HepG2 (cell line): ENCODE results near the gene MPLKIP. TPM values are rescaled to one million over a fixed set of nuclear protein-coding genes. Genes with fewer than 3 reads are reported as not detected.
A peak's percentile ranks its signal among the peaks of the same experiment; 100 is the strongest.

ENCODE experiments used
- ATAC-seq: fragments of 200-7000 bp; cut with Tn5 transposase; 3 replicates; pipeline ENCODE4 v1.9.1; 2020; ENCODE audit warnings: mild to moderate bottlenecking, moderate library complexity
- BruUV-seq: library from RNA; stranded (reverse); fragments of 400-500 nt; replicated peaks from 2 replicates; lab custom pipeline; 2021; lab: Mats Ljungman, UMichigan
- CTCF ChIA-PET: fragments of 300-600 bp; formaldehyde crosslinking; extraction: SDS; loops from one replicate; lab custom pipeline; 2021; ENCODE audit warnings: low total read pairs, inconsistent platforms, low intra/inter-chr PET ratio; lab: Yijun Ruan, JAX
- POLR2A ChIA-PET: fragments of 350-600 bp; sonication (Branson Sonifier 250); formaldehyde crosslinking; loops from one replicate; lab custom pipeline; 2020; ENCODE audit warnings: antibody characterized with exemption, inconsistent platforms; lab: Yijun Ruan, JAX
- DNase-seq: peaks from one replicate; pipeline ENCODE4 v3.0.0-alpha.2; 2015; ENCODE audit warnings: low spot score
- FAIRE-seq: peaks from 3 replicates; lab custom pipeline; 2011; peaks lifted over from hg19 to GRCh38; lab: Jason Lieb, UNC
- H2AFZ ChIP-seq: one replicate; pipeline ENCODE4 v1.6.1; 2011; ENCODE audit warnings: low read length, inconsistent platforms
- H3K27ac ChIP-seq: fragments of 300-600 bp; 3 replicates; pipeline ENCODE4 v1.8.0; 2011; ENCODE audit warnings: mixed run types, mild to moderate bottlenecking, mixed read lengths, low read length, inconsistent platforms; ENCODE audit not compliant: insufficient read depth; ENCODE audit errors: extremely low read length
- H3K27me3 ChIP-seq, 2 experiments: fragments of 200-600 bp in 1 of 2; 2 replicates in 1 of 2; 3 replicates in 1 of 2; pipeline versions ENCODE4 v1.6.0 to v1.8.0; 2011; ENCODE audit warnings: low read length in 2 of 2, mild to moderate bottlenecking in 2 of 2, moderate library complexity in 2 of 2, inconsistent platforms in 1 of 2; ENCODE audit not compliant: insufficient read depth in 2 of 2, control insufficient read depth in 1 of 2
- H3K36me3 ChIP-seq, 2 experiments: fragments of 200-600 bp in 1 of 2; replicated peaks in 1 of 2; 2 replicates in 1 of 2; 3 replicates in 1 of 2; pipeline versions ENCODE4 v1.5.1 to v1.8.0; 2011; ENCODE audit warnings: low read length in 2 of 2, inconsistent platforms in 1 of 2; ENCODE audit not compliant: insufficient read depth in 2 of 2, control insufficient read depth in 1 of 2
- H3K4me1 ChIP-seq: 2 replicates; pipeline ENCODE4 v1.5.1; 2012; ENCODE audit warnings: low read length, inconsistent platforms; ENCODE audit not compliant: insufficient read depth
- H3K4me2 ChIP-seq: 2 replicates; pipeline ENCODE4 v1.6.0; 2011; ENCODE audit warnings: low read depth, low read length, inconsistent platforms
- H3K4me3 ChIP-seq, 3 experiments: fragments of 200-600 bp in 1 of 3; sonication (generic), shearing (Covaris generic) in 1 of 3; replicated peaks in 1 of 3; 2 replicates each; pipeline ENCODE4 v1.5.1; 2011 to 2016; ENCODE audit warnings: low read length in 3 of 3, inconsistent platforms in 2 of 3, low read depth in 2 of 3, mild to moderate bottlenecking in 2 of 3, control low read depth in 1 of 3, mixed read lengths in 1 of 3; ENCODE audit not compliant: insufficient read depth in 1 of 3
- H3K79me2 ChIP-seq: one replicate; pipeline ENCODE4 v1.6.1; 2011; ENCODE audit warnings: low read length, inconsistent platforms; ENCODE audit not compliant: insufficient read depth
- H3K9ac ChIP-seq: 2 replicates; pipeline ENCODE4 v1.6.0; 2011; ENCODE audit warnings: mild to moderate bottlenecking, low read depth, low read length, inconsistent platforms; ENCODE audit not compliant: insufficient read depth
- H3K9me3 ChIP-seq: 2 replicates; pipeline ENCODE4 v1.5.1; 2012; ENCODE audit warnings: mild to moderate bottlenecking, low read length
- H4K20me1 ChIP-seq: 2 replicates; pipeline ENCODE4 v1.6.0; 2011; ENCODE audit warnings: inconsistent platforms, mild to moderate bottlenecking, low read length, moderate library complexity; ENCODE audit not compliant: insufficient read depth
- ATF2 ChIP-seq: sonication (generic); formaldehyde crosslinking; IDR thresholded peaks from 2 replicates; pipeline ENCODE4 v1.4.0; 2020; ENCODE audit warnings: missing genetic modification reagents
- SALL2 ChIP-seq: sonication (generic); formaldehyde crosslinking; IDR thresholded peaks from 2 replicates; pipeline ENCODE4 v1.8.1; 2023; ENCODE audit warnings: mild to moderate bottlenecking, missing genetic modification reagents, inconsistent platforms
- ZNF281 ChIP-seq: sonication (generic); formaldehyde crosslinking; IDR thresholded peaks from 2 replicates; pipeline ENCODE4 v1.4.0; 2020; ENCODE audit warnings: missing genetic modification reagents, borderline replicate concordance
- ZNF770 ChIP-seq: sonication (generic); formaldehyde crosslinking; IDR thresholded peaks from 2 replicates; pipeline ENCODE4 v1.5.0; 2020; ENCODE audit warnings: mild to moderate bottlenecking, missing genetic modification reagents
- WGBS: methylation state at CpG from one replicate; pipeline ENCODE4 v1.1.6; 2017; ENCODE audit warnings: low lambda C conversion rate; 5-methylcytosine and 5-hydroxymethylcytosine counted together
- in situ Hi-C: cut with HindIII; loops from 2 replicates; pipeline ENCODE4 v1.10.0; 2017; ENCODE audit warnings: low pct_unique_long_range_greater_than_20kb; ENCODE audit not compliant: extremely low pct_ligation_motif_present
- intact Hi-C: fragments of 100-400 bp; cut with micrococcal nuclease; formaldehyde crosslinking; loops from one replicate; pipeline ENCODE4 v1.10.0; 2022; ENCODE audit not compliant: unreplicated experiment
- polyA plus RNA-seq, 8 experiments: library from polyadenylated mRNA; depleted of rRNA in 3 of 8; stranded (reverse) in 7 of 8; unstranded in 1 of 8; fragments of >200 nt; fragmentation: Illumina TruSeq in 4 of 8; extraction: Trizol in 4 of 8; gene quantifications; 2 replicates each; pipeline versions ENCODE4 v1.2.1 to v1.2.3, GENCODE V29; 2011 to 2016; ENCODE audit warnings: low read depth in 4 of 8, missing spikeins in 1 of 8, mixed read lengths in 1 of 8; ENCODE audit not compliant: insufficient read depth in 1 of 8
- total RNA-seq, 5 experiments: library from RNA; depleted of rRNA; stranded (reverse); fragments of >200 nt; fragmentation: Illumina TruSeq; extraction: Trizol; gene quantifications; 2 replicates each; pipeline ENCODE4 v1.2.3, GENCODE V29; 2016; ENCODE audit warnings: low read depth in 1 of 5

Gene MPLKIP
- total and polyA plus RNA-seq, 2 of the 13 experiments (the other 11 are each of a cell fraction or from before 2014, with no cell fraction given) = 40.1 to 45.7 TPM

- FAIRE-seq (no peak), DNase-seq (no peak), ATAC-seq (no peak)
- no peak overlapping the region for H3K9ac ChIP-seq
- BruUV-seq = no TSS peak
- intact Hi-C loops = no loop called here
- no peaks in the 10 kb centered on the region; a peak in 1 of 5 replicates for H3K36me3 ChIP-seq
- no peaks in the 10 kb centered on the region for H3K27me3 ChIP-seq
- 100% methylated on average over 2 of the region's 2 CpGs for WGBS
- CTCF ChIA-PET = no interaction called here
- H3K9me3 ChIP-seq = no peaks in the 10 kb centered on the region
- in situ Hi-C loops = no loop called here
- TF ChIP-seq ZNF281 (CRISPR knock-in tag) (no peak), SALL2 (CRISPR knock-in tag) (no peak)
- TF ChIP-seq, all 625 proteins: peak for 0
- POLR2A ChIA-PET = no interaction called here
- H3K4me1 ChIP-seq = peaks cover 24% of the 10 kb centered on the region
- H2AFZ ChIP-seq = no peak overlapping the region
- H4K20me1 ChIP-seq = no peaks in the 10 kb centered on the region
- H3K79me2 ChIP-seq = no peaks in the 10 kb centered on the region
- no peak overlapping the region for H3K4me2 ChIP-seq
- H3K4me3 ChIP-seq = no peak overlapping the region
- H3K27ac ChIP-seq = no peak overlapping the region
These were observed 31.5 kb downstream of the MPLKIP start for GRCh38 chr7:40102897-40103296.

GRCh38 chr7:40101201-40101600 is 33.2 kb downstream of the MPLKIP start:
- 96% methylated on average over 3 of the region's 3 CpGs for WGBS
- H3K36me3 ChIP-seq = peaks cover 0 to 3% of the 10 kb centered on the region in 2 experiments; a peak in 1 of 5 replicates
- BruUV-seq = no TSS peak
- H3K9ac ChIP-seq = no peak overlapping the region
- CTCF ChIA-PET = no interaction called here
- no peaks in the 10 kb centered on the region for H3K27me3 ChIP-seq
- TF ChIP-seq ZNF770 (CRISPR knock-in tag) (peak; percentile 81), ATF2 (no peak)
- TF ChIP-seq, all 625 proteins: peak for 1
- Histone ChIP-seq H3K79me2 (no peaks in the 10 kb centered on the region), H2AFZ (no peak overlapping the region), H3K27ac (no peak overlapping the region), H3K4me1 (peaks cover 36% of the 10 kb centered on the region), H3K4me2 (no peak overlapping the region), H3K4me3 (no peak overlapping the region), H3K9me3 (no peaks in the 10 kb centered on the region), H4K20me1 (no peaks in the 10 kb centered on the region)
- intact Hi-C loops (loop anchor here (2.0 kb wide), 1 partner anchor 34 kb away; the partner anchor contains the start of genes MPLKIP and SUGCT), in situ Hi-C loops (no loop called here)
- FAIRE-seq = no peak
- DNase-seq = no peak
- POLR2A ChIA-PET = no interaction called here
- ATAC-seq = no peak
